NCI-H187 (cell line): ENCODE results near the gene MEN1.

ENCODE experiments used
- DNase-seq, 2 experiments: peaks; one replicate each; lab custom pipeline; 2025; lab: John Stamatoyannopoulos, UW

The MEN1 gene

DNA sequence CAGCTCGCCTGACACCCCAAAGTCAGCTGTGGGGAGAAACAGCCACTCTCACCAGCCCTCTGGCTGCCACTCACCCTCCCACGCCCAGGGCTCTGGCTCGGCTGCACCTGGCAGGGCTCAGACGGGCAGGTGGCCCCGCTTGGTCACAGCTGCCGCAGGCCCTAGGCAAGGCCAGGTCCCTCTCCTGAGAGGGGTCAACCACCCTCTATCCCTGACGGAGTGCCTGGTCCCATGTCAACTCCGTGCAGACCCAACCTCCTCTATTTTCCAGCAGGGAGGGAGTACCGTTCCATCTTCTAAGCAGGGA lies 9.2 kb downstream of the MEN1 start:
- DNase-seq: no peak

DNA sequence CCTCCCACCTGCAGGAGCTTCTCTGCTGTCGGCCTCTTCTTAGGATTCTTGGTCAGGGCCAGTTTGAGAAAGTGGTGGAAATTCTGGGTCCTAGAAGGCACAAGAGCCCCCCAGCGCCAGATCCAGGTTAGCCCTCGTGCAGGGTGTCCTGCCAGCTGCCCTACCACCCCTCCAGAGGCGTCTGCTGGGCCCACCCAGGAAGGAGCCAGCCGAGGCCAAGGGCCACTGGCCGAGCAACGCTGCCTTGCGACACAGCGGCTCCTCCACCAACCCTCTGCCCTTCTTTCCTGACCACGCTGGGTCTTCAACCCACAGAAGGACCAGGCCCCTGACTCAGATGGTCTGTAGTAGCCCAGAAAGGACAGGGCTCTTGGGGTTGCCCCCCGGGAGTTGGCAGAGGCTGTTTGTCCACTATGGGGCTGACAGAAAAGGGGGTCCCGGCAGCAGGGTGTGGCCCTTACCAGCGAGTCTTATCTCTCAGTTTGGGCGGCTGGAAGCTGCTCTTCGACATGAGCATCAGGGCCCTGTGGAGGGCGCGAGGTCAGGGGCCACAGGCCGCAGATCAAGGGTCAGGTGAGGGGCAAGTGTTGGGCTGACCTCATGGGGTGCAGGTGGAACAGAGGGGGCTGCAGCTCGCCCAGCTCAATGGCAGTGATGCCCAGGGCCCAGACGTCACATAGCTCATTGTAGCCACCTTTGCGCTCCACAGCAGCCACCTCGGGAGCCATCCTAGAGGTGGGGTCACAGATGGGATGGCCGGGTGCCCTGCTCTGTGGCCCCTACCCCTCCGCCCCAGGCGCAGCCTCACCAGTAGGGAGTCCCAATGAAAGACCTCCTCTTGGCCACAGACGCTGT lies 9.8 kb downstream of the MEN1 start:
- no peak for DNase-seq

GRCh38 chr11:64799623-64800302 lies 10.6 kb downstream of the MEN1 start:
- peak in 1 of 2 experiments; percentile 6 for DNase-seq

GRCh38 chr11:64799256-64799622 lies 11.1 kb downstream of the MEN1 start:
- DNase-seq: no peak

DNA sequence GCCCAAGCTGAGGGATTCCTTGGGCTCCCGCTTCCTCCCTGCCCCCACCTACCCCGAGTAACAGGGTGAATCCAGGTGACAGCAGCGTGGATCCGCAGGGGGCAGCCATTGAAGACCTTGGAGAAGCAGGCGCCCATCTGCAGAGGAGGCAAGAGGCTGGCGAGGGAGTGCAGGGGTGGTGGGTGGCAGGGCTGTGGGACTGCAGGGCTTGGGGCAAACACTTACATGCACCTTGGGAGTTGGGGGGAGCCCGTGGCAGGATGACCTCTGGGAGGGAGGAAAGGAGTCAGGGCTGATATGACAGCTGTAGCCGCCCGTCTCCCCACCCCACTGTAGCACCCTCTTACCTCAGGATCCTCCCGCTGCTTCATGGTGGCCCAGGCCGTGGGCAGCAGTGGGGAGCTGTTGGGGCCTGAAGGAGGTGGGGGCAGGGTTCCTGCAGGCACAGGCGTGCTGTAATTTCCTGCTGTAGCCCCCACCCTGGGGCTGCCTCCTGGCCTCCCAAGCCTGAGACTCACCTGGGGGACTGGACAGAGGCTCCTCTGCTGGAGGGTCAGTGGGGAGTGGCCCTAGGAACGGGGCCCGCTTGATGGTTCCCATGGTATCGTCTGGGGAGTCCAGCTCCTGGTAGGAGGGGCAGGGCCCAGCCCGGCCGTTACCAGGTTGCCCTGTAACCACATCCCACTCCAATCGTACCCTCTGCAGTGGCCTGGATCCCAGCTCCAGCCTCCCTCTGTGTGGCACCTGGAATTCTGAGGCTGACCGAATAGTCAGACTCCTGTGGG lies 13.4 kb downstream of the MEN1 start:
- no peak for DNase-seq

DNA sequence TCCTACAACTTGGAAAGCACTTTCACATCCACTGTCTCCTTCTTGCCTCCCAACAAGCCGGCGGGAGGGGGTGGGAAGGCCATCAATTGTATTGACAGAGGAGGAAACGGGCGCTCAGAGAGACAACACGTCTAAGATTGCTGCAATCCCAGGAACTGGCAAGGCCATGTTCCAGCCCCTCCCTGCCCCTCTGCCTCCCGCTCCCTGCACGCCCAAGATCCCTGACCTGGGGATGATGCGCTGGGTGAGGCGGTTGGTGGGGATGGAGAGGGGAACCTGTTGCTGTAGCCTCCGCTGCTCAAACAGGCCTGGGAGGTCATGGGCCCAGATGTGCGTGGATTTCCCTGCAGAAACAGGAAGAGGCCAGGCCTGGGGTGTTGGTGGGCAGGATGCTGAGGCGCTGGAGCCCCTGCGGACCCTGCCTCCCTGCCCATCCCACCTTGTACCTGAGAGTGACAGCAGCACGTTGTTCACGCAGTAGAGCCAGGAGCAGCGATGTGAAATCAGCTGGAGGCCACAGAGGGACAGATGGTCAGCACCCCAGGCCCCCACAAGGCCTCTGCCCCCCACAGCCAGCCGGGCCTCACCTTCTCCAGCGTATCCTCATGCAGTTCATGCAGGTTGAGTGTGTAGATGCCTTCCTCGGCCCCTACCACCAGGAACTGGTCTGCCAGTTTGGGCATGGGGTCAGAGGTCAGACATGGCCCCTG lies 14.1 kb downstream of the MEN1 start:
- DNase-seq: no peak

GRCh38 chr11:64794526-64794925 lies 15.8 kb downstream of the MEN1 start:
- no peak for DNase-seq

- no peak for DNase-seq
Observed at GRCh38 chr11:64793271-64794160, 16.8 kb downstream of the MEN1 start.

- no peak for DNase-seq
Observed at GRCh38 chr11:64792482-64792881, 17.9 kb downstream of the MEN1 start.

DNA sequence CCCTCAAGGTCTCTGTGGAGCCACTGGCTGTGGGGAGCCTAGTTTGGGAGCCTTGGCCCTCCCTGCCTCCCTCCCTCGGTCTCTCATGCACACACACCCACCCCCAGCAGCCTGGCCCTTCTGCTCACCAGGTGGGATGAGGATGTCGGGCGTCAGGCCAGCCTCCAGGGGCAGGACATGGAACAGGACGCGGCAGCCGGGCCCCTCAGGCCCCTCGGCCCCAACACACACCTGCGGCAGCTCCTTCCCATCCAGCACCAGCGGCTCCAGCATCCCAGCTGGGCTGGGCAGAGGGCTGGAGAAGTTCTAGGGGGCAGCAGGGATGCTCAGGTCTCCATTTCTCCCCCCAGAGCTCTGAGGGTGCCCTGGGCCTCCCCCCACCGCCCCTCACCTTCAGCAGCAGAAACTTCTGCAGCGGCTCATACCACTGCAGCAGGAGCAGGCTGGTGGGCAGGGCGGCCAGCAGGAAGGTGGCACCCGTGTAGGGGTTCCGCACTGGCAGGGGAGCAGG lies 18.5 kb downstream of the MEN1 start:
- DNase-seq: no peak

GRCh38 chr11:64790205-64791095 lies 19.9 kb downstream of the MEN1 start:
- DNase-seq: no peak

- no peak for DNase-seq
Observed at GRCh38 chr11:64789331-64790204, 20.8 kb downstream of the MEN1 start.

DNA sequence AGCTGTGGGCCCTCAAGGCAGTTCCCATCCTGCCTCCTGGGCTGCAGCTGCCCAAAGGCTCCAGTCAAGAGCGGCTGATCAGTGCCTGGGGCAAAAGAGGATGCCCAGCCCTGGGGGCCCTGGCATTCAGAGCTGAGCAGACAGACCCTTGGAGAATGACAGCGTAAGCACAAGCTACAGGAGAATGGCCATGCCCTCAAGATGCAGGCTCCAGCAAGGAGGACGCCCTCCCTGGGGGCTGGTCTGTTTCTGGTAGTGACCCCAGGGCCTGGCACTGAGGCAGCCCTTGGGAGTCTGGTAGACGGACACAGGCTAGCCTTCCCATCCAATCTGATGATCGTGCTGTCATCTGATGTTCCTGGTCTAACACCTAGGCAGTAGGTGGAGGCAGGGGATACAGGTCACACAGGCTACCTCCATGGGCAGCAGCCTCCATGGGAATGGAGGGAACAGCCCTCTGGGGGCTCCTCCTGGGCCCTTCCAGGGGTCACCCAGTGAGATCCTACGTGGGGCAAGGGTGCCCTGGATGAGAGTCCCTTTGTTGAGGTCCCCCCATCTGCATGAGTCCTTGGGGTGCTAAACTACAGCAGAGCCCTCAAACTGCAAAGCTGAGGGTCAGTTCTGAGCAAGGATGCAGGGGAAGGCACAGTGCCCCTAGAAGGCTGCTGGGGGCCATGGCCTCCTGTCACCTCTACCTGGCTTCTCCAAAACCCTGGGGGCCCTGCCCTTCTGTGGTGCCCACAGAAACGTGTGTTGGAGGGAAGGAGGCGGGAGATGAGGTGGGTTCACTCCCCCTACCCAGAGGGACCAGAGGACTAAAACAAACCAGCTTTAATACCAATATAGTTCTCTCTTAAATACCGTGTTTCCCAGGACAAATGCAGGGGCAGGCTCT lies 21.8 kb downstream of the MEN1 start:
- DNase-seq: no peak

- no peak for DNase-seq
Observed at GRCh38 chr11:64787526-64788320, 22.6 kb downstream of the MEN1 start.

GRCh38 chr11:64786308-64786707 lies 24.0 kb downstream of the MEN1 start:
- DNase-seq: no peak

DNA sequence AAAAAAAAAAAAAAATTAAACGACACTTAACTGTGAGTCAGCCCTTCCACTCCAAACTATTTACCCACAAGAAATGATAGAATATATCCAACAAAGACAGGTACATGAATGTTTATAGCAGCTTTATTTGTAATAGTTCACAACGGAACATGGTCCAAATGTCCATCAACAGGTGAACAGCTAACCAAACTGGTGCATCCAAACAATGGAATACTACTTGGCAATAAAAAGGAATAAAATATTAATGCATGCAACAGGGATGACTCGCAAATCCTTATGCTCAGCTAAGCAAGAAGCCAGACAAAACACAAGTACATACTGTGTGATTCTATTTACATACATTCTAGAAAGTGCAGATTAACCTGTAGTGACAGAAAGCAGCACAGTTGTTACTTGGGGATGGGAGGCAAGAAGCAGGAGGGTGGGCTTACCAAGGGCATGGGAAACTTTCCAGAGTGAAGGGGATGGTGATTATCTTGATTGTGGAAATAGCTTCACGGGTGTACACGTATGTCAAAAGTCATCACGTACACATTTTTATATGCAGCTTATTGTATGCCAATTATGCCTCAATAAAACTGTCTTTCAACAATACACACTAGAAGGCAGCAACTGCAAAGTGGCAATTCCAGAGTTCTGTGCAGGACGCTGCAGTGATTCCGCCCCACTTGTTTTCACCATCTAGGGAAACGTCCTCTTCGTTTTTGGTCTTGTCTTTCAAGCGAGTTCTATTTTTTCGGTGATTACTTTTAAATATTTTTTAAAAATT lies 25.4 kb downstream of the MEN1 start:
- no peak for DNase-seq
